Small intestine (tissue), 7 donors: ENCODE measurements around the gene MRS2. TPM values are rescaled to one million over a fixed set of nuclear protein-coding genes. Genes with fewer than 3 reads are reported as not detected.

Experiments used
- DNase-seq, 2 donors: peaks; one replicate each; pipeline versions ENCODE4 v3.0.0 to v3.0.0-alpha.2; 2013
- FAIRE-seq: peaks from 2 replicates; lab custom pipeline; 2012; peaks lifted over from hg19 to GRCh38; lab: Jason Lieb, UNC
- H3K27ac ChIP-seq, 3 donors: one replicate each; pipeline ENCODE4 v1.5.1; 2013; ENCODE audit warnings: low read length in 2 of 3, mild to moderate bottlenecking in 2 of 3, control low read depth in 1 of 3, inconsistent platforms in 1 of 3, low read depth in 1 of 3, moderate library complexity in 1 of 3
- H3K27me3 ChIP-seq, 3 donors: one replicate each; pipeline ENCODE4 v1.6.1; 2013; ENCODE audit warnings: low read length in 3 of 3, inconsistent platforms in 1 of 3; ENCODE audit not compliant: control insufficient read depth in 3 of 3, insufficient read depth in 3 of 3
- H3K36me3 ChIP-seq, 3 donors: one replicate each; pipeline ENCODE4 v1.6.1; 2013; ENCODE audit warnings: low read length in 3 of 3, inconsistent platforms in 1 of 3, low read depth in 1 of 3, mild to moderate bottlenecking in 1 of 3, moderate library complexity in 1 of 3; ENCODE audit not compliant: control insufficient read depth in 3 of 3, insufficient read depth in 2 of 3
- H3K4me1 ChIP-seq, 3 donors: one replicate each; pipeline ENCODE4 v1.6.1; 2013; ENCODE audit warnings: low read length in 2 of 3, inconsistent platforms in 1 of 3, low read depth in 1 of 3, mild to moderate bottlenecking in 1 of 3, moderate library complexity in 1 of 3; ENCODE audit not compliant: control insufficient read depth in 3 of 3, insufficient read depth in 2 of 3
- H3K4me3 ChIP-seq, 3 donors: one replicate each; pipeline ENCODE4 v1.5.1; 2013; ENCODE audit warnings: low read length in 3 of 3, control low read depth in 1 of 3, inconsistent platforms in 1 of 3, low read depth in 1 of 3, mild to moderate bottlenecking in 1 of 3, moderate library complexity in 1 of 3
- H3K9me3 ChIP-seq, 2 donors: one replicate each; pipeline ENCODE4 v1.6.1; 2013; ENCODE audit warnings: low read depth in 1 of 2, low read length in 1 of 2; ENCODE audit not compliant: control insufficient read depth in 2 of 2, insufficient read depth in 1 of 2
- WGBS, 3 donors: extraction: QIAGEN DNeasy Blood & Tissue Kit; methylation state at CpG; one replicate each; pipeline ENCODE4 v1.1.7; 2013; 5-methylcytosine and 5-hydroxymethylcytosine counted together
- polyA plus RNA-seq, 4 donors: library from polyadenylated mRNA; stranded (reverse) in 3 of 4; unstranded in 1 of 4; fragments of 200-250 nt in 3 of 4; fragments of 120-200 nt in 1 of 4; gene quantifications; one replicate each; pipeline versions ENCODE4 v1.2.1 to v1.2.3, GENCODE V29; 2013
- donor health status: healthy with polysubstance abuse.
- donor health status: control.
- donor health status: control.
- donor health status: Bipolar disorder and iron deficiency.
- donor health status: healthy.

The MRS2 gene
- polyA plus RNA-seq, 4 donors = 7.0 to 24.4 (median 15.3) TPM

DNA sequence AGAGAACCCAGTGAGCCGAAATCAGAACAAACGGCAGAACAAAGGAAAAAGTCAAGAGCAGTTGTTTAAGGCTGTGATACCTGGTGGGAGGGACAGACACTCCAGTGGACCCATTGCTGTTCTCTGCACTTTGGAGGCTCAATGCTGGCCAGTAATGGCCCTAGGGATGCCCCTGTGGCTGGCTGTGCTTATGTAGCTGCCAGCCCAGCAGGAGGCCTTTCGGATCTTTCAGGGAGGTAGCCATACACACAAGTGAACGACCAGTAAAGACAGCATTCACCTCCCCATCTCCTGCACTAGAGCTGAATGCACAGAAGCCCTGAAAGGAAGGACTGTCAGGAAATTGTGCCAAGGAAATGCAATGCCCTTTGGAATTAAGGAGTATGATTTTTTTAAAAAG lies 52.3 kb downstream of the MRS2 start:
- FAIRE-seq (no peak), DNase-seq (no peak)
- H3K9me3 ChIP-seq = no peaks in the 10 kb centered on the region
- H3K36me3 ChIP-seq = peaks cover 0 to 2% (median 0%) of the 10 kb centered on the region in 3 donors
- H3K4me3 ChIP-seq = no peak overlapping the region
- no peaks in the 10 kb centered on the region for H3K27me3 ChIP-seq
- H3K4me1 ChIP-seq = no peaks in the 10 kb centered on the region
- no peak overlapping the region for H3K27ac ChIP-seq
- 91 to 93% (median 92%) methylated on average over 4 of the region's 4 CpGs for WGBS, 3 donors

DNA sequence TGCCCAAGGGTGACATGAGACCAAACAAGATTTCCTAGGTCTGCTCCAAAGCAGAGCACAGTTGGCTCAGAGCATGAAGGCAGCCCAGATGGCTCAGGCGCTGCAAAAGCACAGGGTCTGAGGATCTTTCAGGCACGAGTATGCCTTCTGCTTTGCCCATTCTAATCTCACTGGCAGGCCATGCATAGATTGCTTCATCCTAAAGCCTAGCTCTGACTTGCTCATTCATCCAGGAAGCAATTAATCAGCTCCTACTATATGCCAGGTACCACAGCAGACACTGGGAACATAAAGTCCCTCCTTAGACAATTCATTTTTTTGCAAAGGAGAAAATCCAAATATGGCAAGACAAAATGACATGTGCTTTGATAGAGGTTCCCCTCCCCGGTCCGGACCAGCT lies 55.4 kb downstream of the MRS2 start:
- Histone ChIP-seq H3K4me3 (no peak overlapping the region), H3K36me3 (peaks cover 0 to 2% (median 0%) of the 10 kb centered on the region in 3 donors), H3K27me3 (no peaks in the 10 kb centered on the region), H3K4me1 (no peaks in the 10 kb centered on the region), H3K9me3 (no peaks in the 10 kb centered on the region), H3K27ac (no peak overlapping the region)
- FAIRE-seq = no peak
- no peak for DNase-seq
- 58 to 67% (median 63%) methylated on average over 4 of the region's 4 CpGs for WGBS, 3 donors

DNA sequence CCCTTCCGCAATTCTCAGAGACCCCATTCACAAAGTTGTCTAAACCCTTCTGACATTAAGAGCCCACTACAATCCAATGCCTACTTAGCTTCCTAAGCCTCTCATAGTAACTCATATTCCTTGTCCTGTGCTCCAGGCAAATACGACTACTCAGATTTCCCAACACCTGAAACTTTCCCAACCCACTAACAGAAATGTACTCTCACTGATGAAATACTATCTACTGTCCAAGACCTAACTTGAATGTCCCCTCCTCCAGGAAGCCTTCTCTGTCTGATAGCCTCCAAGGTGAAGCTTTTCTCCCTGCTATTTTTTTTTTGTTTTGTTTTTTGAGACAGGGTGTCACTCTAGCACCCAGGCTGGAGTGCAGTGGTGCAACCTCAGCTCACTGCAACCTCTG lies 56.2 kb downstream of the MRS2 start:
- no peak for DNase-seq
- H3K36me3 ChIP-seq = peaks cover 0 to under 1% (median 0%) of the 10 kb centered on the region in 3 donors

DNA sequence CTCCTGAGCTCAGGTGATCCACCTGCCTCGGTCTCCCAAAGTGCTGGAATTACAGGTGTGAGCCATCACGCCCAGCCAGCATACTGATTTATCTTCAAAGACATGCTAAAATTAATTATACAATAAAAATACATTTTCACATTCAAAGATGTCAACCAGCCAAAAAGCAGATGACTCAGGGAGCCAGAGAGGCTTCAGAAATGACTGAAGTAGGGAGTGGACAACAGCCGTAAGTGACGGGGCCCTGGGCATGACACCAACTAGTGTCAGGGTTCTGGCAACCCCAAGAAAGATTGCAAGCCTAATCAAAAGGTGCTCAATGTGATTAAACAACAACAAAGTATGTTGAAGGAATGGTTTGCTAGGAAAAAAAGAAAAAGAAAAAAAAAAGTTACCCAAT lies 58.2 kb downstream of the MRS2 start:
- H3K36me3 ChIP-seq = no peaks in the 10 kb centered on the region
- DNase-seq = no peak
- H3K27ac ChIP-seq = no peak overlapping the region
- WGBS, 3 donors = 84 to 90% (median 87%) methylated on average over 4 of the region's 4 CpGs
- H3K9me3 ChIP-seq = no peaks in the 10 kb centered on the region
- H3K27me3 ChIP-seq = no peaks in the 10 kb centered on the region
- H3K4me1 ChIP-seq = no peaks in the 10 kb centered on the region
- no peak for FAIRE-seq
- no peak overlapping the region for H3K4me3 ChIP-seq

More for the DNA sequence above, 56.2 kb downstream of the MRS2 start:
- no peaks in the 10 kb centered on the region for H3K9me3 ChIP-seq
- 89 to 94% (median 91%) methylated on average over 2 of the region's 2 CpGs for WGBS, 3 donors
- no peak overlapping the region for H3K27ac ChIP-seq
- no peak for FAIRE-seq
- H3K27me3 ChIP-seq = no peaks in the 10 kb centered on the region
- no peak overlapping the region for H3K4me3 ChIP-seq
- H3K4me1 ChIP-seq = no peaks in the 10 kb centered on the region

DNA sequence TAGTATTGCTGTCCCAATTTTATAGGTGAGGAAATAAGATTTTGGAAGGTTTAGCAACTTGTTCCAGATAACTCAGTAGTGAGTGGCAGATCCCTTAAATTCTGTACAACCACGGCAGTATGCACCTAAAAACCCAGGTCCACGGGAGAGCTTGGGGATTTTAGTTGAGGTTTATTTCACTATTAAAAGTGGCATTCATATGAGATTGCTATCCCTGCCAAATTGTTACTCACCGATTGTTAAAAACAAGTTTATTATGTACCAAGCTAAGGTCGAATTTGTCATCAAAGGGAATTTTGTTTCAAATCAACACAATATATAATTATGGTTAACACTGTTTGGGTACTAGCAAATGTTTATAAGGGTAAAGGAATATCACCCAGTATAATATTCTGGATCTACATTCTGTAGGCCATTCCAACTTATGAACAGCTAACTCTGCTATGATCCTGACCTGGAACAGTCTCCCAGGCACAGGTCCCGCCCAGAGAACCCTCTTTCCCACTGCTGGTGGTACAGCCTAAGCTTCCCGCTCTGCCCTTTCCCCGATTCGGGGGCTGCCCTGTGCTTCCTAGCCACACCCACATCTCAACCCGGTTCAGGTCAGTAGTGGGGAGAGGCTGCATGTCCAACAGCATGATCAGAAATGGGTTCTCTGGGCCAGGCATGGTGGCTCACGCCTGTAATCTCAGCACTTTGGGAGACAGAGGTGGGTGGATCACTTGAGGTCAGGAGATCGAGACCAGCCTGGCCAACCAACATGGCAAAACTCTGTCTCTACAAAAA lies 61.7 kb downstream of the MRS2 start:
- Histone ChIP-seq H3K4me3 (no peak overlapping the region), H3K27ac (no peak overlapping the region), H3K27me3 (no peaks in the 10 kb centered on the region), H3K36me3 (no peaks in the 10 kb centered on the region), H3K4me1 (no peaks in the 10 kb centered on the region), H3K9me3 (no peaks in the 10 kb centered on the region)
- DNase-seq (no peak), FAIRE-seq (no peak)
- 86 to 88% (median 87%) methylated on average over 11 of the region's 11 CpGs for WGBS, 3 donors

DNA sequence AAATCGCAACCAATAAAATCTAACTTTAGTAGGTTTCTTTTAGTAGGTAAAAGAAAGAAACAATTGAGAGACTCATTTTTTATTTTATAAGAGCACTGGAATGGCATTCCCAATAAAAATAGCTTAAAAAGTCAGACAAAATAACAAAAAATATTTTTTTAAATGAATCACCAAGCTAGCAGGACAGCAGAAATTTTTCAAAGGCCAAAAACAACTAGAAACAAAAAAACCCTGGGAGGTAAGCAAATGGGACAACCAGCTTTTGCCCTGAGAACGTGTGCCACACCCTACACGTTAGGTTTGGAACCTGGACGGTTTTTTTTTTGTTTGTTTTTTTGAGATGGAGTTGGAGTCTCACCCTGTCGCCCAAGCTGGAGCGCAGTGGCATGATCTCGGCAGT lies 67.1 kb downstream of the MRS2 start:
- Histone ChIP-seq H3K4me1 (no peaks in the 10 kb centered on the region), H3K9me3 (no peaks in the 10 kb centered on the region), H3K27me3 (no peaks in the 10 kb centered on the region), H3K4me3 (no peak overlapping the region), H3K27ac (no peak overlapping the region), H3K36me3 (no peaks in the 10 kb centered on the region)
- no peak for FAIRE-seq
- WGBS, 3 donors = 83 to 87% (median 87%) methylated on average over 7 of the region's 7 CpGs
- no peak for DNase-seq

DNA sequence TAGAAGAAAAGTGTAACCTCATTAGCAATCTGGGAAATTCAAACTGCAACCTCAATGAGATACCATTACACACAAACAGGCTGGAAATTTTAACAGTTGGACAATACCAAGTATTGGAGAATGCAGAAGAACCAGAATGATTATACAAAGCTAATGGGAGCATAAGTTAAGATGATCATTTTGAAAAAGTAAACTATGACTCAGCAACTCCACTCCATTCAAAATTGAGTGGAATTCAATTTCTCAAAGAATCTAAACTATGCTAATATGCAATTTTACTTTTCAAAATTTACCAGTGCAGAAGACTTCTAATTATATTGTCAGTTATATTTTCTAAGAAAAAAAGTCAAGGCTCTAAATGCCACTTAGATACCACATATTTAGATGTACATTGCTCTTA lies 69.4 kb downstream of the MRS2 start:
- Histone ChIP-seq H3K4me1 (no peaks in the 10 kb centered on the region), H3K27ac (no peak overlapping the region), H3K27me3 (no peaks in the 10 kb centered on the region), H3K4me3 (no peak overlapping the region), H3K9me3 (no peaks in the 10 kb centered on the region), H3K36me3 (no peaks in the 10 kb centered on the region)
- FAIRE-seq = no peak
- DNase-seq = no peak
